MV-4-11 (cell line): ENCODE measurements around the gene KCTD16.

Source experiments
- DNase-seq: peaks from one replicate; lab custom pipeline; 2025; lab: John Stamatoyannopoulos, UW

The KCTD16 gene

GRCh38 chr5:144333336-144333920, 162.8 kb downstream of the KCTD16 start:
- no peak for DNase-seq

GRCh38 chr5:144335561-144335960, 164.9 kb downstream of the KCTD16 start:
- no peak for DNase-seq

GRCh38 chr5:144336191-144336961, 165.7 kb downstream of the KCTD16 start:
- DNase-seq, result no peak

GRCh38 chr5:144352330-144352729, 181.7 kb downstream of the KCTD16 start:
- DNase-seq, result no peak

- DNase-seq, result no peak
Observed at GRCh38 chr5:144352732-144353317, 182.2 kb downstream of the KCTD16 start.

- no peak for DNase-seq
Observed at GRCh38 chr5:144356489-144356888, 185.8 kb downstream of the KCTD16 start.

- no peak for DNase-seq
Observed at GRCh38 chr5:144361406-144361805, 190.7 kb downstream of the KCTD16 start.

- DNase-seq, result no peak
Observed at GRCh38 chr5:144365885-144366284, 195.2 kb downstream of the KCTD16 start.

- no peak for DNase-seq
Observed at GRCh38 chr5:144367991-144368390, 197.3 kb downstream of the KCTD16 start.

- no peak for DNase-seq
Observed at GRCh38 chr5:144368556-144368955, 197.9 kb downstream of the KCTD16 start.

GRCh38 chr5:144369006-144369405, 198.3 kb downstream of the KCTD16 start:
- no peak for DNase-seq

- DNase-seq, result no peak
Observed at GRCh38 chr5:144370273-144370672, 199.6 kb downstream of the KCTD16 start.

- no peak for DNase-seq
Observed at GRCh38 chr5:144374637-144375036, 204.0 kb downstream of the KCTD16 start.

- DNase-seq, result no peak
Observed at GRCh38 chr5:144377207-144377606, 206.5 kb downstream of the KCTD16 start.

GRCh38 chr5:144378681-144379080, 208.0 kb downstream of the KCTD16 start:
- no peak for DNase-seq

- no peak for DNase-seq
Observed at GRCh38 chr5:144385597-144385996, 214.9 kb downstream of the KCTD16 start.

GRCh38 chr5:144386315-144386714, 215.6 kb downstream of the KCTD16 start:
- DNase-seq, result no peak

GRCh38 chr5:144390133-144390532, 219.5 kb downstream of the KCTD16 start:
- DNase-seq, result no peak

GRCh38 chr5:144391044-144391443, 220.4 kb downstream of the KCTD16 start:
- DNase-seq, result no peak

- no peak for DNase-seq
Observed at GRCh38 chr5:144393641-144394435, 223.2 kb downstream of the KCTD16 start.

GRCh38 chr5:144395704-144396103, 225.0 kb downstream of the KCTD16 start:
- no peak for DNase-seq

- DNase-seq, result no peak
Observed at GRCh38 chr5:144403058-144403457, 232.4 kb downstream of the KCTD16 start.
